WTC11 (cell line): ENCODE data around the gene GCK. TPM values are rescaled to one million over a fixed set of nuclear protein-coding genes. Genes with fewer than 3 reads are reported as not detected.
"Not testable (repeated sequence)": the region's sequence is repeated elsewhere in the genome, so short reads cannot be mapped to it uniquely, and the experiment has no call there.

Experiments
- ATAC-seq: fragments of 200-7000 bp; cut with Tn5 transposase; 2 replicates; pipeline ENCODE4 v1.10.0; 2021; ENCODE audit warnings: mild to moderate bottlenecking, moderate library complexity
- CTCF ChIA-PET: fragments of 300-600 bp; sonication (Branson Sonifier 250); formaldehyde crosslinking; loops from one replicate; lab custom pipeline; 2021; ENCODE audit warnings: antibody characterized with exemption; lab: Charles Lee
- POLR2A ChIA-PET: fragments of 350-600 bp; sonication (Branson Sonifier 250); formaldehyde crosslinking; loops from one replicate; lab custom pipeline; 2021; ENCODE audit warnings: antibody characterized with exemption; lab: Charles Lee
- DNase-seq: peaks from one replicate; pipeline ENCODE4 v3.0.0; 2021; ENCODE audit warnings: low spot score
- H3K27ac Mint-ChIP-seq: 2 replicates; pipeline ENCODE4 v1.8.0; 2021; ENCODE audit warnings: mixed read lengths
- H3K27me3 Mint-ChIP-seq: 2 replicates; pipeline ENCODE4 v1.8.0; 2021; ENCODE audit warnings: low read depth, mild to moderate bottlenecking, moderate library complexity, mixed read lengths
- H3K36me3 Mint-ChIP-seq: 2 replicates; pipeline ENCODE4 v1.8.0; 2021; ENCODE audit warnings: mixed read lengths
- H3K4me1 Mint-ChIP-seq: 2 replicates; pipeline ENCODE4 v1.8.0; 2022; ENCODE audit warnings: mixed read lengths
- H3K4me3 Mint-ChIP-seq: 2 replicates; pipeline ENCODE4 v1.8.0; 2021; ENCODE audit warnings: mild to moderate bottlenecking, moderate library complexity, mixed read lengths
- H3K9me3 Mint-ChIP-seq: 2 replicates; pipeline ENCODE4 v1.8.0; 2021; ENCODE audit warnings: mixed read lengths
- AR ChIP-seq: fragments of 250-450 bp; sonication (Bioruptor Pico); IDR thresholded peaks from 2 replicates; pipeline ENCODE4 v1.9.0; 2021; ENCODE audit warnings: mild to moderate bottlenecking
- CDX4 ChIP-seq: fragments of 250-450 bp; sonication (Bioruptor Pico); IDR thresholded peaks from 2 replicates; pipeline ENCODE4 v1.9.0; 2021; ENCODE audit warnings: moderate library complexity, mild to moderate bottlenecking, inconsistent platforms, borderline replicate concordance
- E2F5 ChIP-seq: sonication (generic); formaldehyde crosslinking; IDR thresholded peaks from 2 replicates; pipeline ENCODE4 v1.8.1; 2022; ENCODE audit warnings: mild to moderate bottlenecking, moderate library complexity, missing genetic modification reagents
- ELF4 ChIP-seq: sonication (generic); formaldehyde crosslinking; IDR thresholded peaks from 2 replicates; pipeline ENCODE4 v1.8.1; 2022; ENCODE audit warnings: low read depth, mild to moderate bottlenecking, moderate library complexity, missing genetic modification reagents
- ESRRA ChIP-seq: sonication (generic); formaldehyde crosslinking; IDR thresholded peaks from 2 replicates; pipeline ENCODE4 v1.8.1; 2022; ENCODE audit warnings: mild to moderate bottlenecking, missing genetic modification reagents, borderline replicate concordance
- FOXK1 ChIP-seq: sonication (generic); formaldehyde crosslinking; IDR thresholded peaks from 2 replicates; pipeline ENCODE4 v1.8.0; 2022; ENCODE audit warnings: mild to moderate bottlenecking, moderate library complexity, missing genetic modification reagents
- FOXP4 ChIP-seq: sonication (generic); formaldehyde crosslinking; IDR thresholded peaks from 2 replicates; pipeline ENCODE4 v1.8.0; 2022; ENCODE audit warnings: mild to moderate bottlenecking, missing genetic modification reagents
- NFATC4 ChIP-seq: fragments of 250-450 bp; sonication (Bioruptor Pico); IDR thresholded peaks from 2 replicates; pipeline ENCODE4 v1.9.0; 2021; ENCODE audit warnings: mild to moderate bottlenecking
- OVOL2 ChIP-seq: fragments of 250-450 bp; sonication (Bioruptor Pico); IDR thresholded peaks from 2 replicates; pipeline ENCODE4 v1.9.0; 2021; ENCODE audit warnings: mild to moderate bottlenecking, borderline replicate concordance
- PRRX2 ChIP-seq: fragments of 250-450 bp; sonication (Bioruptor Pico); IDR thresholded peaks from 2 replicates; pipeline ENCODE4 v1.8.0; 2021; ENCODE audit warnings: mild to moderate bottlenecking
- SP1 ChIP-seq: sonication (generic); formaldehyde crosslinking; conservative IDR thresholded peaks from 2 replicates; pipeline ENCODE4 v1.8.1; 2022; ENCODE audit warnings: missing genetic modification reagents
- TCF7 ChIP-seq: sonication (generic); formaldehyde crosslinking; IDR thresholded peaks from 2 replicates; pipeline ENCODE4 v1.8.0; 2022; ENCODE audit warnings: mild to moderate bottlenecking, low read depth, missing genetic modification reagents, moderate library complexity
- TEAD1 ChIP-seq: sonication (generic); formaldehyde crosslinking; IDR thresholded peaks from 2 replicates; pipeline ENCODE4 v1.8.0; 2022; ENCODE audit warnings: mild to moderate bottlenecking, missing genetic modification reagents
- TP53 ChIP-seq: sonication (generic); formaldehyde crosslinking; IDR thresholded peaks from 2 replicates; pipeline ENCODE4 v1.8.1; 2023; ENCODE audit warnings: mild to moderate bottlenecking, missing genetic modification reagents
- ZBTB21 ChIP-seq: sonication (generic); formaldehyde crosslinking; IDR thresholded peaks from 2 replicates; pipeline ENCODE4 v1.8.1; 2023; ENCODE audit warnings: mild to moderate bottlenecking, missing genetic modification reagents, borderline replicate concordance
- ZNF138 ChIP-seq: sonication (generic); formaldehyde crosslinking; conservative IDR thresholded peaks from 2 replicates; pipeline ENCODE4 v1.8.1; 2022; ENCODE audit warnings: mild to moderate bottlenecking, moderate library complexity, missing genetic modification reagents
- ZNF232 ChIP-seq: sonication (generic); formaldehyde crosslinking; IDR thresholded peaks from 2 replicates; pipeline ENCODE4 v1.8.0; 2022; ENCODE audit warnings: mild to moderate bottlenecking, missing genetic modification reagents
- ZNF263 ChIP-seq: sonication (generic); formaldehyde crosslinking; IDR thresholded peaks from 2 replicates; pipeline ENCODE4 v1.8.1; 2022; ENCODE audit warnings: low read depth, mild to moderate bottlenecking, moderate library complexity, missing genetic modification reagents
- ZNF532 ChIP-seq: fragments of 250-450 bp; sonication (Bioruptor Pico); IDR thresholded peaks from 2 replicates; pipeline ENCODE4 v1.9.0; 2021; ENCODE audit warnings: mild to moderate bottlenecking, borderline replicate concordance
- ZNF671 ChIP-seq: fragments of 250-450 bp; sonication (Bioruptor Pico); IDR thresholded peaks from 2 replicates; pipeline ENCODE4 v1.8.0; 2021; ENCODE audit warnings: mild to moderate bottlenecking
- total RNA-seq: library from RNA; stranded (reverse); gene quantifications from 3 replicates; pipeline ENCODE4 v1.2.3, GENCODE V29; 2021
- TF ChIP-seq, protein P1 (sequence below): sonication (generic); formaldehyde crosslinking; IDR thresholded peaks from 2 replicates; pipeline ENCODE4 v1.8.0; 2022; ENCODE audit warnings: mild to moderate bottlenecking, missing genetic modification reagents
- TF ChIP-seq, protein P2 (sequence below): sonication (generic); formaldehyde crosslinking; IDR thresholded peaks from 2 replicates; pipeline ENCODE4 v1.8.1; 2022; ENCODE audit warnings: low read depth, mild to moderate bottlenecking, moderate library complexity, missing genetic modification reagents, borderline replicate concordance

The GCK gene
- total RNA-seq, 1 experiment from 2014 or later = 3.3 TPM

DNA sequence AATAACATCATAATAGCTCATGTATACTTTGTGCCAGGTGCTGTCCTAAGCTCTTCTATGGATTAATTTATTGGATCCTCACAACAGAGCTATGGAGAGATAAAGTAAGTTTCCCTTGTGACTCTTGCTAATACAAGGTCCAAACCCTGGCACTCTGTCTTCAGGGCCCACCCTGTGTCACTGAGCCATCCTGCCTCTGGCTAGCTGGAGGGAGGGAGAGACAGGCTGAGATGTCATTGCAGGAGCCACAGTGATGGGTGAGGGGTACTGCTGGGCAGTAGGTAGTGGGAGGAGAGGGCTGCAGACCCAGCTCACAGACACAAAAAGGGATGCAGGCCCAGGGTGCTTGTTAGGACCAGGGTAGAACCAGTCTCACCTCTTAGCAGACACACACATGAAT lies 16.9 kb downstream of the GCK start:
- H3K27ac Mint-ChIP-seq = no peak overlapping the region
- POLR2A ChIA-PET = no interaction called here
- peaks cover 9% of the 10 kb centered on the region for H3K27me3 Mint-ChIP-seq
- no peaks in the 10 kb centered on the region for H3K36me3 Mint-ChIP-seq
- ATAC-seq (no peak), DNase-seq (no peak)
- TF ChIP-seq AR (no peak), ZNF671 (no peak), TCF7 (CRISPR knock-in tag) (no peak), NFATC4 (CRISPR knock-in tag) (no peak), SP1 (CRISPR knock-in tag) (no peak), ZNF138 (no peak), ZNF232 (CRISPR knock-in tag) (no peak), ZBTB21 (no peak)
- TF ChIP-seq, protein P1, sequence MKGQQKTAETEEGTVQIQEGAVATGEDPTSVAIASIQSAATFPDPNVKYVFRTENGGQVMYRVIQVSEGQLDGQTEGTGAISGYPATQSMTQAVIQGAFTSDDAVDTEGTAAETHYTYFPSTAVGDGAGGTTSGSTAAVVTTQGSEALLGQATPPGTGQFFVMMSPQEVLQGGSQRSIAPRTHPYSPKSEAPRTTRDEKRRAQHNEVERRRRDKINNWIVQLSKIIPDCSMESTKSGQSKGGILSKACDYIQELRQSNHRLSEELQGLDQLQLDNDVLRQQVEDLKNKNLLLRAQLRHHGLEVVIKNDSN (CRISPR knock-in tag) = no peak
- TF ChIP-seq, protein P2, sequence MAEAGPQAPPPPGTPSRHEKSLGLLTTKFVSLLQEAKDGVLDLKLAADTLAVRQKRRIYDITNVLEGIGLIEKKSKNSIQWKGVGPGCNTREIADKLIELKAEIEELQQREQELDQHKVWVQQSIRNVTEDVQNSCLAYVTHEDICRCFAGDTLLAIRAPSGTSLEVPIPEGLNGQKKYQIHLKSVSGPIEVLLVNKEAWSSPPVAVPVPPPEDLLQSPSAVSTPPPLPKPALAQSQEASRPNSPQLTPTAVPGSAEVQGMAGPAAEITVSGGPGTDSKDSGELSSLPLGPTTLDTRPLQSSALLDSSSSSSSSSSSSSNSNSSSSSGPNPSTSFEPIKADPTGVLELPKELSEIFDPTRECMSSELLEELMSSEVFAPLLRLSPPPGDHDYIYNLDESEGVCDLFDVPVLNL = no peak
- CTCF ChIA-PET = no interaction called here
- H3K4me1 Mint-ChIP-seq = 0 out of 2 replicates have a peak, but pooled peaks cover 6% of the 10 kb centered on the region
- peaks cover 4% of the 10 kb centered on the region; the same call in 1 of the 2 replicates for H3K9me3 Mint-ChIP-seq
- no peak overlapping the region for H3K4me3 Mint-ChIP-seq

DNA sequence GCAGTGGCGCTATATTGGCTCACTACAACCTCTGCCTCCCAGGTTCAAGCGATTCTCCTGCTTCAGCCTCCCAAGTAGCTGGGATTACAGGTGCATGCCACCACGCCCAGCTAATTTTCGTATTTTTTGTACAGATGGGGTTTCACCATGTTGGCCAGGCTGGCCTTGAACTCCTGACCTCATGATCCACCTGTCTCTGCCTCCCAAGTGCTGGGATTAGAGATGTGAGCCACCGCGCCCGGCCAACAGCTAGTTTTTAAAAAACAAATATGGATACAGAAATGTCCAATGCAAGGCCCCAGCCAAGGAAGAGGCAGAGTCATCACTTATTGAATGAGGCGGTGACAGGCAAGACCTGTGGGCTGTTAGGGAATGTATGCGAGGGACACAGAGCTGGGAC lies 17.3 kb downstream of the GCK start:
- POLR2A ChIA-PET, H3K27ac Mint-ChIP-seq, H3K36me3 Mint-ChIP-seq, H3K4me1 Mint-ChIP-seq, H3K9me3 Mint-ChIP-seq, ATAC-seq, DNase-seq, CTCF ChIA-PET, H3K4me3 Mint-ChIP-seq: not testable (repeated sequence)
- peaks cover 13% of the 10 kb centered on the region for H3K27me3 Mint-ChIP-seq

DNA sequence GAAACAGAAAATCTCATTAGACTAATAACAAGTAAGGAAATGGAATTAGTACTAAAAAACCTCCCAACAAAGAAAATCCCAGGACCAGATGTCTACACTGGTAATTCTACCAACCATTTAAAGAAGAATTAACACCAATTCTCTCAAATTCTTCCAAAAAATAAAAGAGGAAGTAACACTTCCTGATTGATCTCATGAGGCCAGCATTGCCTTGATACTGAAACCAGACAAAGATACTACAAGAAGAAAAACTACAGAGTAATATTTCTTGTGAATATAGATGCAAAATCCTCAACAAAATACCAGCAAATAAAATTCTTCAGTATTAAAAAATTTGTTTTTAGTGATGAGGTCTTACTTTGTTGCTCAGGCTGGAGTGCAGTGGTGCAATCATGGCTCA lies 21.3 kb downstream of the GCK start:
- H3K9me3 Mint-ChIP-seq = peaks cover 7% of the 10 kb centered on the region
- no peaks in the 10 kb centered on the region for H3K36me3 Mint-ChIP-seq
- H3K27me3 Mint-ChIP-seq = peaks cover 10% of the 10 kb centered on the region
- POLR2A ChIA-PET = no interaction called here
- H3K4me1 Mint-ChIP-seq = peaks cover 11% of the 10 kb centered on the region
- H3K27ac Mint-ChIP-seq = no peak overlapping the region
- CTCF ChIA-PET = no interaction called here
- ATAC-seq (no peak), DNase-seq (no peak)
- no peak overlapping the region for H3K4me3 Mint-ChIP-seq
- TF ChIP-seq ELF4 (CRISPR knock-in tag) (no peak), ZNF532 (no peak), OVOL2 (no peak), E2F5 (CRISPR knock-in tag) (no peak), PRRX2 (CRISPR knock-in tag) (no peak), ZNF263 (no peak), FOXP4 (CRISPR knock-in tag) (no peak), TEAD1 (CRISPR knock-in tag) (no peak), ZNF232 (CRISPR knock-in tag) (no peak), FOXK1 (no peak), TP53 (CRISPR knock-in tag) (no peak), CDX4 (no peak), ESRRA (CRISPR knock-in tag) (no peak)
